ENCODE measurements around the gene CAPN2.

GRCh38 chr1:223665592-223666312 lies 46.6 kb upstream of the CAPN2 start, which contains the start of gene CAPN8:
- TF ChIP-seq POLR2AphosphoS5 (IDR thresholded peaks at IDR 0.05; ENCODE audit: low read depth, low read length): no peak
- no peak for TF ChIP-seq POLR2A (IDR thresholded peaks at IDR 0.05; ENCODE audit: low read depth, low read length)

All from GM12892 (cell line).